GM23338 (cell line): ENCODE results near the gene C2CD5. TPM values are rescaled to one million over a fixed set of nuclear protein-coding genes. Genes with fewer than 3 reads are reported as not detected.

Experiments used
- polyA plus RNA-seq: library from polyadenylated mRNA; unstranded; fragments of >200 nt; fragmentation: Nextera tagmentation; extraction: Ambion mirVana; gene quantifications from 2 replicates; pipeline ENCODE4 v1.2.1, GENCODE V29; 2016
- total RNA-seq: library from RNA; depleted of rRNA; stranded (reverse); fragments of >200 nt; shearing (Covaris generic); gene quantifications from 2 replicates; pipeline ENCODE4 v1.2.3, GENCODE V29; 2014; rRNA removed

Gene C2CD5
- total and polyA plus RNA-seq, 2 experiments from 2014 or later: 22.0 to 68.6 TPM

Other genes starting within 250 kb of the C2CD5 start
- gene ST8SIA1, start 209.8 kb downstream of the C2CD5 start, total RNA-seq: 4.2 and 5.1 TPM in 2 replicates
- gene ST8SIA1, start 209.8 kb downstream of the C2CD5 start, polyA plus RNA-seq: 2.1 and 2.5 TPM in 2 replicates
- gene ETNK1, start 80.6 kb upstream of the C2CD5 start, total RNA-seq: 87.6 and 101 TPM in 2 replicates
- 33.1 and 41.9 TPM in 2 replicates for gene ETNK1, start 80.6 kb upstream of the C2CD5 start, polyA plus RNA-seq